ENCODE results near the gene LRRK1.

GRCh38 chr15:100937171-100937570, 18.0 kb downstream of the LRRK1 start:
- TF ChIP-seq CTCF (IDR thresholded peaks at IDR 0.05) = no peak
- no peak for TF ChIP-seq RAD21 (IDR thresholded peaks at IDR 0.05; ENCODE audit: low read length)
- no peak for TF ChIP-seq MAX (IDR thresholded peaks at IDR 0.05; ENCODE audit: low read depth)
